A673 (cell line): ENCODE measurements around the gene CDX1. TPM values are rescaled to one million over a fixed set of nuclear protein-coding genes. Genes with fewer than 3 reads are reported as not detected.

Source experiments
- BruUV-seq: library from RNA; stranded (reverse); fragments of 400-500 nt; replicated peaks from 2 replicates; lab custom pipeline; 2021; lab: Mats Ljungman, UMichigan
- CTCF ChIA-PET: fragments of 300-600 bp; sonication (Branson Sonifier 250); formaldehyde crosslinking; loops from one replicate; lab custom pipeline; 2022; ENCODE audit warnings: antibody characterized with exemption; lab: Charles Lee
- POLR2A ChIA-PET: fragments of 300-600 bp; sonication (Branson Sonifier 250); formaldehyde crosslinking; loops from one replicate; lab custom pipeline; 2022; ENCODE audit warnings: antibody characterized with exemption; ENCODE audit not compliant: low non-redundant PET; lab: Charles Lee
- DNase-seq: peaks from one replicate; pipeline ENCODE4 v3.0.0-alpha.2; 2015; ENCODE audit warnings: low spot score
- H3K27ac ChIP-seq: fragments of 200-600 bp; sonication (generic); 2 replicates; pipeline ENCODE4 v1.5.1; 2016; ENCODE audit warnings: mixed run types, low read depth, mild to moderate bottlenecking, mixed read lengths, antibody characterized with exemption, low read length; ENCODE audit not compliant: poor library complexity, severe bottlenecking
- H3K27me3 ChIP-seq: fragments of 200-600 bp; sonication (generic); replicated peaks from 2 replicates; pipeline ENCODE4 v1.6.1; 2017; ENCODE audit warnings: mixed run types, low read depth, mild to moderate bottlenecking, mixed read lengths, antibody characterized with exemption, low read length; ENCODE audit not compliant: insufficient read depth, poor library complexity
- H3K36me3 ChIP-seq: fragments of 200-600 bp; sonication (generic); 2 replicates; pipeline ENCODE4 v1.6.1; 2016; ENCODE audit warnings: mixed run types, mild to moderate bottlenecking, mixed read lengths, antibody characterized with exemption, low read length; ENCODE audit not compliant: insufficient read depth, poor library complexity, severe bottlenecking
- H3K4me1 ChIP-seq: fragments of 200-600 bp; sonication (generic); 2 replicates; pipeline ENCODE4 v1.6.1; 2017; ENCODE audit warnings: mixed run types, mild to moderate bottlenecking, mixed read lengths, antibody characterized with exemption, low read length; ENCODE audit not compliant: insufficient read depth, poor library complexity, severe bottlenecking
- H3K4me3 ChIP-seq: fragments of 200-600 bp; sonication (generic); 2 replicates; pipeline ENCODE4 v1.5.1; 2016; ENCODE audit warnings: low read depth, mixed run types, mild to moderate bottlenecking, mixed read lengths, low read length; ENCODE audit not compliant: poor library complexity, severe bottlenecking
- H3K9me3 ChIP-seq: fragments of 200-600 bp; sonication (generic); 2 replicates; pipeline ENCODE4 v1.6.1; 2016; ENCODE audit warnings: mixed run types, low read depth, mild to moderate bottlenecking, mixed read lengths, antibody characterized with exemption, low read length; ENCODE audit not compliant: poor library complexity, severe bottlenecking
- EZH2 ChIP-seq: fragments of 200-600 bp; sonication (generic); IDR thresholded peaks from 2 replicates; pipeline ENCODE4 v1.6.1; 2017; ENCODE audit warnings: borderline replicate concordance, low read depth, mild to moderate bottlenecking, mixed read lengths, antibody characterized with exemption, low read length; ENCODE audit not compliant: poor library complexity, severe bottlenecking
- intact Hi-C: fragments of 100-400 bp; cut with micrococcal nuclease; formaldehyde crosslinking; loops from one replicate; pipeline ENCODE4 v1.10.0; 2022; ENCODE audit not compliant: unreplicated experiment
- total RNA-seq: library from RNA; stranded (reverse); gene quantifications from 2 replicates; pipeline ENCODE4 v1.2.3, GENCODE V29; 2021
- TF ChIP-seq, protein P1 (sequence below): fragments of 300-800, 200-600 bp; sonication (generic); conservative IDR thresholded peaks from 2 replicates; pipeline ENCODE4 v1.5.1; 2017; ENCODE audit warnings: low read depth, mild to moderate bottlenecking, antibody characterized with exemption, low read length, moderate library complexity, mixed read lengths

Gene CDX1
- total RNA-seq, 1 experiment from 2014 or later = not detected

DNA sequence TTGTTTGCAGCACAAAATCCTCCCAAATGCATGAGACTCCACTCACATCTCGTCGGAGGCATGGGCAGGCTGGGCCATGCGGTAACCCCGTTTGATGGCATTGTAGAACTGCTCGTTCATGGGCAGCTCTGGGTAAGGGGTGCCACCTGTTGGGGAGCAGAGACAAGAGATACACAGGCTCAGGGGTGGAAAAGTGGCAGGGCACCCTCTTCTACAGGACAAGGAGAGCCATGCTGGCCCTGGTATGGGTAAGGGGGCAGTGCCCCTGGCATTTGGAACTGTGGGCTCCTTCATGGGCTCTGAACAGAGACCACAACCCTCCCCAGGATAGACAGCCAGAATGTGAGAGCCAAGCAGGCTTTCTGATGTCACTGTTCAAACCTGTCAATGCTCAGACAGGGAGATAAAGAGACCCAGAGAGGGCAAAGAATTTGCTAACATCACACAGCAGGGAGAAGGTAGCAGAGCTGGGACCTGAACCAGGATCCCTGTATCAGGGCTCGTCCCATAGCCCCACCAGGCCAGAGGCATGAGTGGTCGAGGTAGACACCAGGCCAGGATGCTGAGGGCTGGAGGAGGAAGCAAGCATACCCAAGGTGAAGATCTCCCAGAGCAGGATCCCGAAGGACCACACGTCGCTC is 47.0 kb upstream of the CDX1 start:
- Histone ChIP-seq H3K27me3 (no peaks in the 10 kb centered on the region), H3K36me3 (peaks cover 7% of the 10 kb centered on the region), H3K4me1 (no peaks in the 10 kb centered on the region), H3K4me3 (no peak overlapping the region), H3K27ac (no peak overlapping the region), H3K9me3 (no peaks in the 10 kb centered on the region)
- CTCF ChIA-PET = no interaction called here
- TF ChIP-seq, protein P1, sequence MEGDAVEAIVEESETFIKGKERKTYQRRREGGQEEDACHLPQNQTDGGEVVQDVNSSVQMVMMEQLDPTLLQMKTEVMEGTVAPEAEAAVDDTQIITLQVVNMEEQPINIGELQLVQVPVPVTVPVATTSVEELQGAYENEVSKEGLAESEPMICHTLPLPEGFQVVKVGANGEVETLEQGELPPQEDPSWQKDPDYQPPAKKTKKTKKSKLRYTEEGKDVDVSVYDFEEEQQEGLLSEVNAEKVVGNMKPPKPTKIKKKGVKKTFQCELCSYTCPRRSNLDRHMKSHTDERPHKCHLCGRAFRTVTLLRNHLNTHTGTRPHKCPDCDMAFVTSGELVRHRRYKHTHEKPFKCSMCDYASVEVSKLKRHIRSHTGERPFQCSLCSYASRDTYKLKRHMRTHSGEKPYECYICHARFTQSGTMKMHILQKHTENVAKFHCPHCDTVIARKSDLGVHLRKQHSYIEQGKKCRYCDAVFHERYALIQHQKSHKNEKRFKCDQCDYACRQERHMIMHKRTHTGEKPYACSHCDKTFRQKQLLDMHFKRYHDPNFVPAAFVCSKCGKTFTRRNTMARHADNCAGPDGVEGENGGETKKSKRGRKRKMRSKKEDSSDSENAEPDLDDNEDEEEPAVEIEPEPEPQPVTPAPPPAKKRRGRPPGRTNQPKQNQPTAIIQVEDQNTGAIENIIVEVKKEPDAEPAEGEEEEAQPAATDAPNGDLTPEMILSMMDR = no peak; the same call in 1 of the 2 replicates
- no peak for TF ChIP-seq EZH2
- BruUV-seq = no TSS peak
- POLR2A ChIA-PET = no interaction called here
- no peak for DNase-seq
- intact Hi-C loops = loop anchor here (10.0 kb wide), 1 partner anchor 285 kb away; no protein-coding TSS in a partner anchor

DNA sequence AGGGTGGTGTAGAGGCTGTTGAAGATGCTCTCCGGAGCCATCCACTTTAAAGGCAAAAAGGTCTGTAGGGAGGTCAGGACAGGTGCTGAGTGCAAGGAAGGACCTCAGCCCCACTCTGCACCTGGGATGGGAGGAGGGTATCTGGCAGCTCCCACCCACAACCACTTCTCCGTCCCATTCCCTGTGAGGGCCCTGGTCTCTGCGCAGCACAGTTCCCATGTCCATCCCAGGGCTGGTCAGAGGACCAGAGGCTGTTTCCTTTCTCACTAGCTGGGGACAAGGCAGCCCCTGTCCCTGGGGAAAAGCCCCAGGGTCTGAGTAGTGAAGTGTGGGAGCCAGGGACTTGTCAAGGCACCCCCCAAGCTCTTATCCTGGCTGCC is 46.5 kb upstream of the CDX1 start:
- H3K4me3 ChIP-seq = no peak overlapping the region
- H3K27ac ChIP-seq = no peak overlapping the region
- H3K36me3 ChIP-seq = peaks cover 7% of the 10 kb centered on the region
- no peaks in the 10 kb centered on the region for H3K9me3 ChIP-seq
- ChIA-PET CTCF (no interaction called here), POLR2A (no interaction called here)
- TF ChIP-seq, protein P1 = no peak
- no peak for TF ChIP-seq EZH2
- no TSS peak for BruUV-seq
- H3K4me1 ChIP-seq = no peaks in the 10 kb centered on the region
- intact Hi-C loops = no loop called here
- H3K27me3 ChIP-seq = no peaks in the 10 kb centered on the region
- no peak for DNase-seq

DNA sequence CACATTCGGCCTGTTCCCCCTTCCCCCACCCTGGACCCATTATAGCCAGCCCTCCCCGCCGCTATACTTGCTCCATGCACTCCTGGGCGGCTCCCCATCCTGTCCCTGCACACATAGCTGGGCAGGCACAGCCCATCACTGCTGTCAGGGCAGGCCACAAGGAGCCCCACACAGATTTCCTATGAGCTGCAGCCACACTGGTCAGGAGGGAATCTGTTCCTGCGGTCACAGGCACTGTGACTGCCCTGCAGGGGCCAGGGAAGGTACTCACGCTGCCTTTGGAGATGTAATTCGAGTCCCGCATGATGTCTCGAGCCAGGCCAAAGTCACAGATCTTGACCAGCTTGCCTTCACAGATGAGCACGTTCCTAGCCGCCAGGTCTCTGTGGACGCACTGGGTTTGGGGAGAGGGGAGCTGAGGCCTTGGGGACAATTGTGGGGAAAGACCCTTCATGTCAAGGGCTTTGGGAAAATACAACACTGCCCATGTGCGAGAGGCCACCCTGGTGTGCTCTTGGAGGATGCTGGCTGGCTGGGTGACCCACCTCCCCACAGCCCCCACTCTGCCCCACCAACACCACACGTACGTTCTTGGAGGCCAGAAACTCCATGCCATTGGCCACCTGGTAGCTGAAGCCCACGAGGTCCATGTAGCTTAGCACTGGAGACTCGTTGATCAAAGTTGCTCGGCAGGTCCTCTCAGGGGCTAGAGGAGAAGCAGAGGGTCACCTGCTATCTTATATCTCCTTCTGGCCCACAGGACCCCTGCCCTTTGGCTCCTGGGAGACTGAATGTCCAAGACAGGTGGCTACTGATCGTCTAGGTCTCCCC is 45.7 kb upstream of the CDX1 start:
- DNase-seq = no peak

More for the DNA sequence above, 45.7 kb upstream of the CDX1 start:
- ChIA-PET CTCF (interaction anchor here (0.7 kb wide), 1 partner anchor 279 kb away, joined by 12 read pairs; no protein-coding TSS in a partner anchor), POLR2A (no interaction called here)
- H3K4me3 ChIP-seq = no peak overlapping the region
- no TSS peak for BruUV-seq
- H3K27ac ChIP-seq = no peak overlapping the region
- no peaks in the 10 kb centered on the region for H3K9me3 ChIP-seq
- TF ChIP-seq EZH2 = no peak
- TF ChIP-seq, protein P1 = no peak
- H3K4me1 ChIP-seq = no peaks in the 10 kb centered on the region
- H3K27me3 ChIP-seq = no peaks in the 10 kb centered on the region
- H3K36me3 ChIP-seq = peaks cover 10% of the 10 kb centered on the region
- intact Hi-C loops = no loop called here
